GM21360 (cell line): ENCODE results near the gene TMEM183A.

Experiments
- ATAC-seq: cut with Tn5 transposase; IDR thresholded peaks from one replicate; pipeline ENCODE4 v1.9.1; 2021; ENCODE audit warnings: mild to moderate bottlenecking, moderate library complexity; ENCODE audit not compliant: unreplicated experiment

The TMEM183A gene, protein sequence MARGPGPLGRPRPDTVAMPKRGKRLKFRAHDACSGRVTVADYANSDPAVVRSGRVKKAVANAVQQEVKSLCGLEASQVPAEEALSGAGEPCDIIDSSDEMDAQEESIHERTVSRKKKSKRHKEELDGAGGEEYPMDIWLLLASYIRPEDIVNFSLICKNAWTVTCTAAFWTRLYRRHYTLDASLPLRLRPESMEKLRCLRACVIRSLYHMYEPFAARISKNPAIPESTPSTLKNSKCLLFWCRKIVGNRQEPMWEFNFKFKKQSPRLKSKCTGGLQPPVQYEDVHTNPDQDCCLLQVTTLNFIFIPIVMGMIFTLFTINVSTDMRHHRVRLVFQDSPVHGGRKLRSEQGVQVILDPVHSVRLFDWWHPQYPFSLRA

DNA sequence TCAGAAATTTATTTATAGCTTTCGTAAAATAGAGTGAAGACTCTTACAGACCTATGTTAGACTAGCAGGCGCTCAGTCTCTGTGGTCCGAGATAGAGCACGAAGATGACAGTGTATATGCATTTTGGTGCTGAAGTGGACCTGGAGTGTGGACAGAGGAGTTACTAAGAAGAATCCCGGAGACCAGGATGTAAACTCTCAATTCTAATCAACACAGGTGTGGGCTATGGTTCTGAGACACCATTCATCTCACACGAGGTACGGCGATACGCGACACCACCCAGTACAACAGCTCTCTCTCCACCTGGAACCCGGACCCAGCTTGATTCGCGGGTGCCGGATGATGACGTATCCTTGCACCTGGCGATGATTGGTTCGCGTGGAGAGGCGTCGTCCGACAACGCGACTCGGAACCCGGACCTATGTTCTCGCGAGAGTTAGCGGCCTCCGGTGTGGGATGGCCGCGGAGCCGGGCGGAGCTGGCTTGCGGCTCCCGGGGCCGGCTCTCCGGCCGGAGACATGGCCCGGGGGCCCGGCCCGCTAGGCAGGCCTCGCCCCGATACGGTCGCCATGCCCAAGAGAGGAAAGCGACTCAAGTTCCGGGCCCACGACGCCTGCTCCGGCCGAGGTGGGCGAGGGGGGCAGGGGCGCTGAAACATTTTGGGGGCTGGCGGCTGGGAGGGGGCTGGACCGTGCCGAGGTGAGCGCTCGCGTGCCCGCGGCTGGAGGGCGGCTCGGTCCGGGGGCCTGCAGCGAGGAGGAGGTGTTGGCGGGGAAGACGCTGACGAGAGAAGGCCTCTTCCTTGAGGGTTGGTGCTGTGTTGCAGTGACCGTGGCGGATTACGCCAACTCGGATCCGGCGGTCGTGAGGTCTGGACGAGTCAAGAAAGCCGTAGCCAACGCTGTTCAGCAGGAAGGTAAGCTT is at the start of gene TMEM183A:
TMEM183A (plus strand) TSS at position 427 of the 924 bp plus-strand sequence; CDS start at position 519, 92 bp downstream.
- ATAC-seq: peak; percentile 89

DNA sequence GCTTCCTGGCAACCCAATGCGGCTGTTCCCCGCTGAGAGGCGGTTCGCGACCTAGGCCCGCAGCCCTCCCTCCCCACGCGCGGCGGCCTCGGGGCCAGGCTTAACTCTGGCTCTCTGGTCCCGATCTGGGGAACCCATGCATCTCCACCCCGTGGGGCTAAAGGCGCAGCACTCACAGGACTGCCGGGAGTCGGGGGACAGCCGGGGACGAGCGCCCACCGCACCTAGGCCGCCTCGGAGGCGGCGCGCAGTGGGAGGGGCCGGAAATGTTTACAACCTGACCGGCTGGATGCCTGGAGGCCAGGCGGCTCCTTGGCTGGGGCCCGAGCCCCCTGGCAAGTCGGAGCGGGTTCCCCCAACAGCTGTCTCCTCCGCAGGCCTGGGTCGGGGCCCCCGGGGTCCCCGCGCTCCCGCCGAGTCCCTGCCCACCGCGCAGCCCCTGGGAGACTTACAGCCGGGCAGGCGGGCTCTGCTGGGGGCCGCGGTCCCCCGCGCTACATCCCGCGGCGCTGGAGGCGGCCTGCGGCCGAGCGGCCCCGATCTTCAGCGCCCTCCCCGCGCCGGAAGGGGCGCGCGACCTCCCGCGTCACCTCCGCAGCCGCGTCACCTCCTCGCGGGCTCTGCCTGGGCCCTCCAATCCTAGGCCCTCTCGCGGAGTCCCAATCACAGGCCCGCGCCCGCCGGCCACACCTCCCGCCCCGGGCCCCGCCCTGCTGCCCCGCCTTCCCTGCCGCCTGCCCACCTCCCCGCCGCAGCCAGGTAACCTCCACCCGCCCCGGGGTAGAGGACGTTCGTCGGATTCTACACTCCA is 49.2 kb upstream of the TMEM183A start, which contains the start of gene ADIPOR1:
ADIPOR1 (minus strand) TSS at position 580 of the 811 bp plus-strand sequence. CDS start 7,242 bp downstream, outside the sequence.
- ATAC-seq: peak; percentile 97

DNA sequence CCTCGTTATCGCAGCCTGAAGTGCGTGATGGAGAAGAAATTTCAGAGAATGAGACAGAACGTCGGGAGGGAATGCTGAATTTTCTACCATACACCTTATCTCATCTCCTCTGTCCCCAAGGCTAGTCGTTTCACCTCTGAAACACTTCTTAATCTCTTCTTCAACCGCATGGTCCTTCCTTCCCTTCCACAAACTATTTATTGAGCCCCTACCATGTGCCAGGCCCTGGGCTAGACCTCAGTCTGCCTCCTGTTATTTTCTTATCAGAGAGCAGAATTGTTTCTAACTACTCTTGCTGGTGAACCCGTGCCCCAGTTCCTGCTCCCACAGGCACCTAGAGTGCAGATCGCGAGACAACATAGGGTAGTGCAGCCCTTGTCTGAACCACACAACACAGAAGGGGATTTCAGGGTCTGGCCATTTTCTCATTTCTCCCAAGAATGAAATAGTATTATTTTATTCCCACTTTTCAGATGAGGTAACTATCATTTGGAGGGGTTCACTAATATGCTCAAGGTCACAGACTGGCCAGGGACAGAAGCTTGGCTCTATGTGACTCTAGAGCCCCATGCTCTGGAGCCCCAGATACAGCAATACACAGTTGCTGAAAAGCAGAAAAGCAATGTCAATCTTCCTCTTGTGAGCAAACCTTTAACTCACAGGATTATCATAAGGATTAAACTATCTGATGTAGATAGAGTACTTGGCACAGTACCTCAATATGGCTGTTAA is 48.5 kb upstream of the TMEM183A start:
- ATAC-seq: no peak

DNA sequence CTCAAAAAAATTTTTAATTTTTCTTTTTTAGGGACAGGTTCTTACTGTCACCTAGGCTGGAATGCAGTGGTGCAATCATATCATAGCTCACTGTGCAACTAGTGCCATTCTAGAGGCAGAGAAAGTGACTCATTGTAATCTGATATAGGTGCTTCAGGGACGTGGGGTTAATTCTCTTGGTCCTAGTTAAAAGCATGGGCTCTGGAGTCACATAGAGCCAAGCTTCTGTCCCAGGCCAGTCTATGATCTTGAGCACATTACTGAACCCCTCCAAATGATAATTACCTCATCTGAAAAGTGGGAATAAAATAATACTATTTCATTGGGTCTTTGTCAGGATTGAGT is 47.9 kb upstream of the TMEM183A start:
- no peak for ATAC-seq

DNA sequence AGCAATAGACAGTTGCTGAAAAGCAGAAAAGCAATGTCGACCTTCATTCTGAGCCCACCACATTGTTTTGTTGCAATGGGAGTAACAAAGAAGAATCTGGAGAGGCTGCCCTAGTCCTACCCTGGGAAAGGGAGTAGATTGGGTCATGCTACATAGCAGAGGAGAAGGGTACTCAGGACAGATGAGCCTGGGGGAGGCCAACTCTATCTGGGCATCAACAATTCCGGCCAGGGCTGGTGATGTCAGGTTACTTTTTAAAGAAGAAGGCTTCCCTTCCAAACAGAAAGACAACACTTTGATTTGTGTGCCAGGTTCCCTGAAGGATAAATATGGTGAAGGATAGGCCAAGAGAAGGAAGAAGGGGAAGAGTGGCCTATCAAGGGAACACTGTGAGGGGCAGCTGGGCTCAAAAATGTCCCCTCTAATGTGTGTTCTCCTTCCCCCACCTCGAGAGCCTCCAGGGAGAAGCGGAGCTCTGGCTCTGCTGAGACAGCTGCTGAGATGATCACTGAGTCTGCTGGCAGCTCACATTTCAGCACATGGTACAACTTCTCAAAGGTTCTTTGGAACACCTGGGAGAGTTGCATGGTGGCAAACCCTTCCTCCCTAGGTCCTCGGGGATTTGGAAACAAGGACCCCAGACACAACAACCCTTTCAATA is 45.8 kb upstream of the TMEM183A start:
- ATAC-seq: no peak

DNA sequence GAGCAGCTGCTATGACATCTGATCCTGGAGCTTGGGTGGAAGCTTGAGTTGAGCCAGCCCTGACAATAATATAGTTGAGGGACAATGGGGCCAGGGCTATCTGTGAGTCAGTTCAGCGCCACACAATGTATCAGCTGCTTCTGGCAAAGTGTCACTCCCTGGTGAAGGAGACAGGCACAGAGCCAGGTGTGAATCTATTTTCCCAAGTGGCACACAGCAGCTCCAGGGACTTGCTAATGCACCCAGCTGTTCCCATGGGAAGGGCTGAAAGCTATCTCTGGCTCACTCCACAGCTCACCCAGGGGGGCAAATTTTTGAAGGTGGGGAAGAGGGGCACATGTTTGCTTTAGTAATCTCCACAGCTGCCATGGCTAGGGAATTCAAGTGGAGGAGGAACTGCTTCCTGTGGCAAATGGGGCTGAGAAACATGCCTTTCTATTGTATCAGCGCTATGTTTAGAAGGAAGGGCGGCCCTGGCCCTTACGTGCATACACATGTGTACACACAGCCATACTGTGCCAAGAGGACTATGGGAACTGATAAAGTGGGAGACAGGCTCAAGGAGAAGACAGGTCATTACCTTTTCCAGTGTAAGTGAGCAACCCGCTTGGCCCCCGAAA is 42.3 kb upstream of the TMEM183A start:
- no peak for ATAC-seq

DNA sequence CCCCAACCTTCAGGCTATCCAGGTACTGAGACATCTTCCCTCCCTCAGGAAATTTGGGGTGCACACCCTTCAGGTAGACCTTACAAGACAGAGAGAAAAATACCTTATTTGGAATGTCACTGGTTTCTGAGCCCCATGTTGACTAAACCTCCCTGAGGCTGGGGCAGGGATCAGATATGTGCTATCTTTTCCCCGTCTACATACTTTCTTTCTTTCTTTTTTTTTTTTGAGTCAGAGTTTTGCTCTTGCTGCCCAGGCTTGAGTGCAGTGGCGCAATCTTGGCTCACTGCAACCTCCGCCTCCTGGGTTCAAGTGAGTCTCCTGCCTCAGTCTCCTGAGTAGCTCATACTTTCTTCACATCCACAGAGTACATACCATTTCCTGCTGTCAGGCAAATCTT is 41.8 kb upstream of the TMEM183A start:
- ATAC-seq: no peak

DNA sequence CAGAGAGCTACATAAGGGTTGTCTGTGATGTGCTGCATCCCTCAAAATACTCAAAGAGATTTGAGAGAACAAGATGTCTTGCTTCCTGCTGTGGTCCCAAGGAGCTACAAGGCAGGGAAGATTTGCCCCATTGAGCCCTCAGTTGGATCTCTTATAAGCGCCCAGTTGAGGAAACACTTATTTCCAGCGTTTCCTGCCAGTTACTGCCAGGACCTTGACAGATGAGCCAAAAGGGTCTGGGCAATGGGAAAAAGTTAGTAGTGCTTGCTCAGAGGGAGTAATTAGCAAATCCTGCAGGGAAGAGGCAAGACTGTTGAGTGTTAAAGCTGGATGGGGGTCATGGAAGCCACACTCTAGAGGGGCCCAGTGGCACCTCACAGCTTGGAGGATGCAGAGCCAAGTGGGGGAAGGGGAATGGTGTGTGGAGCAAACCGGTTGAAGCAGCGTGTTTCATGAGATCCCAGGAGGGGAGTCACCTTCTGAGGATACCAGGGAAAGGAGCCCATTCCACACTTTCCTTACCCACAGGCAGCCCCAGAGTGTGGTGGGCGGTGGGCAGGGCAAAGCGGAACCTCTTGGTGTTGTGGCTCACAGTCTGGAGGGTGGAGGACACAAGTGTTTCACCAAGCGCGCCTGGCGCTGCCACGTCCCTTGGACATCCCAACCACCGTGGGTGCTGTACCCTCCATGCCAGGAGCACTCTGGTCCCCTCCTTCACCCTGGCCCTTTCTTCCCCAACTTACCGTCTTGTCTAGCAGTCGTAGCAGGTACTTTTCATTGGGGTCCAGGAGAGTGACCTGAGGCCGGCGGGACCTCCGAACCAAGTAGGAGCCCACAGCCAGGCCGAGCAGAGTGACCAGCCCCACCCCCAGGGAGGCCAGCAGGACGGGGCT is 40.9 kb upstream of the TMEM183A start:
- ATAC-seq: no peak

DNA sequence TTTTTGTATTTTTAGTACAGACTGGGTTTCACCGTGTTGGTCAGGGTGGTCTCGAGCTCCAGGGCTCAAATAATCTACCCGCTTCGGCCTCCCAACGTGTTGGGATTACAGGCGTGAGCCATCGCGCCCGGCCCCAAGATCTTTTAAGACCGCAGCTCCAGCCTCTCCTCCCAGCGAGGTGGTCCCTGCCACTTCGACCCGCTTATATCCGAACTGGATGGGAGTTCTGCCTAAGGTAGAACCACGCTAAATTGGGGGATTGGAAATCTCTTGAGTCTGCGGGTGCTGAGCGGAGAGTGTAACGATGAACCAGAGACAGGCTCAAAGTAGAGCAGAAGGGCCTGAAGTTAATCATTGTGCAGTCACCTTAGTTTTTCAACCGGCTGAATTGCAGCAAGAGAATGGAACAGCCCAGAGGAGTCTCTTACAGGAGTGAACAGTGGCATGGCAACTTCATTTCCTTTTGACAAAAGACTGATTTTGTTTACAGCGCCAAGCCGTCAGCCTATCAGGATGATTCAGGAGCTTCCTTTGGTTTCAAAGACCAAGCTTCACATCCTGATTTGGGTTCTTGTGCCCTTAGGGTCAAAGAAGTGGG is 39.4 kb upstream of the TMEM183A start:
- no peak for ATAC-seq

DNA sequence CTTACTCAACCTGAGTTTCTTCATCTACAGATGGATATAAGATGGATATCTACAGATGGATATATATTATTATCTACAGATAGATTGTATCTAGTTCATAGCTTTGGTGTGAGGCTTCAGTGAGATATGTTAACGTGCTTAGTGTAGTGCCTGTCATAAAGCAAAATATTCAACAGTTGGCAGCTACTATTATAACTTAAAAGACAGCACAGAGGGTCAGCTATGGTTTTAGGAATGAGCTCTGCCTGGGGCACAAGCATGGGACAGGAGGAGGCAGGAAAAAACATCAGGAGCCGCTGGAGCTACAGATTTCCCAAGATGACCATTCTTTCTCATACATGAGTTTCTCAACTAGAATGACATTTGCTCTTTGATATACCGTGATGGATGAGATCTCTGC is 38.8 kb upstream of the TMEM183A start:
- no peak for ATAC-seq

DNA sequence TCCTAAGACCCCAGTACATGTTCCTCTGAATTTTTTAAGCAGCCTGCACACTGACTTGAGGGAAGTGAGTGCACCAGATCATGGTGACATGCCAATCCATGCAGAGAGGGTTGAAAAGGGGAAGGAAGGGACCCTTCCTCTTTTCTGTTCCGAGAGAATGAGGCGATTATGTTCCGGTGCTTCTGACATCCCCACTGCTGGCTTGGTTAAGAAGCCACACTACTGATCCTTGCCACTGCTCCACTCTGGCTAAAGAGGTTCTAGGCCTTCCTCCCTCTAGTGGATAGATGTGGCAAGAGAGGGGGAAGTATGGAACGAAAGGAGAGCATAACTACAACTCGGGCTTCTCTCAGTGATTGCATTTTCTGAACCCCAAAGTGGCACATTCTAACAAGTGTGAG is 38.3 kb upstream of the TMEM183A start:
- ATAC-seq: peak; percentile 42

DNA sequence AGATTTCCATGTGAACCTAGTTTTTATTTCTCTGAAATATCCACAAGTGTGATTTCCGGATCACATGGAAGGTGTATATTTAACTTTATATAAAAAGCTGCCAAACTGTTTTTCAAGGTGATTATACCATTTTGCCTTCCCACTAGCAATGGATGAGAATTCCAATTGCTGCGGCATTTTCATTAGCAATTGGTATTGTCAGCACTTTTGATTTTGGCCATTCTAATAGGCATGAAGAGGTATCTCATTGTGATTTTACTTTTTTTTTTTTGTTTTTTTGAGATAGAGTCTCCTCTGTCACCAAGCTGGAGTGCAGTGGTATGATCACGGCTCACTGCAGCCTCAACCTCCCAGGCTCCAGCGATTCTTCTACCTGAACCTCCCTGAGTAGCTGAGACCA is 35.1 kb upstream of the TMEM183A start:
- no peak for ATAC-seq

DNA sequence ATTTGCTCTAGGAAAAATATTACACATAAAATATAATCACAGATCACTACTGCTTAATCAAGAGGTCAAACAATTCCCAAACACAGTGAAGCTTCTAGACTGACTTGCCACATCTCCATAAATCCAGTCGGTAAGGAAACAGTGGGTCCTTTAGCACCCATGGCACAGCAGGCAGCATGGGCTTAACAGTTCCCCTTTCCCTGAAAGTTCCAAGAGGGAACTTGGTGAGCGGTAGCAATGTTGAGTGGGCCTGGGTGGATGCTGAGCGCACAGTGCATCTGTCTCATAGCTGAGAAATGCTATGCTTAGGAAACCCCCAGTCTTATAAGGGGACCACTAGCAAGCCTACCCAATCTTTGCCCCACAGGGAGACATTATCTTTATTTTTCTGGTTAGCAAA is 32.3 kb upstream of the TMEM183A start:
- ATAC-seq: no peak

DNA sequence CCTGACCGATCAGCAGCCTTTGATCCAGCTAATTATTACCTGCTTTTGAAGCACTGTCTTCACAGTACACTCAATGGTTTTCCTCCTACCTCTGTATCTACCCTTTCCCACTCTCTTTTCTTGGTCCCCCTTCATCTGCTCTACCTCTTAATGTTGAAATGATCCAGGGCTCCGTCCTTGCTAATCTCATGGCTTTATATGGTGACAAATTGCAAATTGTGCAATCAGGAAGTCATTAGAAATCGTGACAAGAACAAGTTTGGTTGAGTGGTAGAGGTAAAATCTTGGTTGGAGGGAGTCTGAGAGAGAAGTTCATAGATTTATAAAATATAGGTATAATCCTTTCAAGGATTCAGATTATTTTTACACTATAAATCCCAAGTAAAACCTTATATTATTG is 30.5 kb upstream of the TMEM183A start:
- ATAC-seq: no peak

DNA sequence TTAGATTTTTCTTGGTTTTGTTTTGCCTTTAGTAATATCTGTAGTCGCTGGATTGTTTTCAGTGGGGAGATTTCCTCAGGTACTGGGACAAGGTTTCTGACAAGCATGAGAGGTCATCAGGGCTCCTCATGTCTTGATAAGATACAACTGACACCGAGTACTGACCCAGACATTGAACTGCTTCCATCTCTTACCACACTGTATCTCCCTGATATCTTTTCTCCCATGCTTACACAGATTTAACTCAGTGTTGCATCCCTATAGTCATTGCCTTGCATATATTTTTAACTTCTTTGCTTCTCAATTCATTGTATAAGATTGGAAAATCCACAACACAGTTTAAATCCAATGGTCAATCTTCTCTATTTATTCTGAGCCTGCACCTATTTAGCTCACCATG is 27.7 kb upstream of the TMEM183A start:
- ATAC-seq: no peak

DNA sequence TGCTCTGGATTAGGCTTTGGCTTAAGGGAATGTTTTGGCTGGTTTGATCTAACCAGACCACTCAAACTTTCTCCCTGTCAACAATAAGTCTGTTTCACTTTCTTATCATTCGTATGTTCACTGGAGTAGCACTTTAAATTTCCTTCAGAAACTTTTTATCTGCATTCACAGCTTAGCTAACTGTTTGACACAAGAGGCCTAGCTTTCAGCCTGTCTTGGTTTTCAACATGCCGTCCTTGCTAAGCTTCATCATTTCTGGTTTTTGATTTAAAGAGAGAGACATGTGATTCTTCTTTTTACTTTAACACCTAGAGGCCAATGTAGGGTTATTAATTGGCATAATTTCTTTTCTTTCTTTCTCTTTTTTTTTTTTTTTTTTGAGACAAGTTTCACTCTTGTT is 25.2 kb upstream of the TMEM183A start:
- no peak for ATAC-seq

DNA sequence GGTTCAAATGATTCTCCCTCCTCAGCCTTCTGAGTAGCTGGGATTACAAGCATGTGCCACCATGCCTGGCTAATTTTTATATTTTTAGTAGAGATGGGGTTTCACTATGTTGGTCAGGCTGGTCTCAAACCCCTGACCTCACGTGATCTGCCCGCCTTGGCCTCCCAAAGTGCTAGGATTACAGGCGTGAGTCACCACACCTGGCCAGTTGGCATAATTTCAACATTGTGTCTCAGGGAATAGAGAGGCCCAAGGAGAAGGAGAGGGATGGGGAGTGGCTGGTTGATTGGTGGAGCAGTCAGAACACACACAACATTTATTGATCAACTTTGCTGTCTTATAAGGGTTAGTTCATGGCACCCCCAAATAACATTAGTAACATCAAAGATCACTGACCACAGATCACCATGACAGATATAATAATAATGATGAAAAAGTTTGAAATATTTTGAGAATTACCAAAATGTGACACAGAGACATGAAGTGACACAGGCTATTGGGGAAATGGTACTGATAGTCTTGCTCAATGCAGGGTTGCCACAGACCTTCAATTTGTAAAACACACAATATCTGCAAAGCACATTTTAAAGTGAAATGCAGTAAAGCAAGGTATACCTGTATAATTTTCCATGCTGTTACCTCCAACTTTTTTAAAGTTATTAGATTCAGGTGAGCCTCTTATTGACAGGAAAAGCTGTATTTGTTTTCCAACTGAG is 24.3 kb upstream of the TMEM183A start:
- no peak for ATAC-seq
